Endothelial cell of umbilical vein (primary cell): ENCODE measurements around the gene ALLC. TPM values are rescaled to one million over a fixed set of nuclear protein-coding genes. Genes with fewer than 3 reads are reported as not detected.

Experiments used
- BruUV-seq: library from RNA; stranded (reverse); fragments of 400-500 nt; replicated peaks from 2 replicates; lab custom pipeline; 2021; lab: Mats Ljungman, UMichigan
- CTCF ChIA-PET: fragments of 300-600, 350-600 bp; sonication (Branson Sonifier 250); formaldehyde crosslinking; loops from one replicate; lab custom pipeline; 2021; ENCODE audit warnings: antibody characterized with exemption, inconsistent platforms; lab: Charles Lee
- POLR2A ChIA-PET: fragments of 300-600, 350-600 bp; sonication (Branson Sonifier 250); formaldehyde crosslinking; loops from one replicate; lab custom pipeline; 2021; ENCODE audit warnings: antibody characterized with exemption, inconsistent platforms; lab: Charles Lee
- DNase-seq: peaks from one replicate; pipeline ENCODE4 v3.0.0-alpha.2; 2011; ENCODE audit warnings: low read depth, low spot score
- FAIRE-seq: peaks from 2 replicates; lab custom pipeline; 2011; peaks lifted over from hg19 to GRCh38; lab: Jason Lieb, UNC
- H2AFZ ChIP-seq: 2 replicates; pipeline ENCODE4 v1.6.0; 2012; ENCODE audit warnings: low read depth, low read length, control low read depth, inconsistent platforms
- H3K27ac ChIP-seq: 2 replicates; pipeline ENCODE4 v1.5.1; 2011; ENCODE audit warnings: low read depth, mild to moderate bottlenecking, control low read depth, low read length, moderate library complexity; ENCODE audit not compliant: insufficient read depth
- H3K27me3 ChIP-seq, 2 experiments: 2 replicates each; pipeline versions ENCODE4 v1.6.0 to v1.6.1; 2011; ENCODE audit warnings: low read length in 2 of 2, mixed read lengths in 1 of 2; ENCODE audit not compliant: control insufficient read depth in 2 of 2, insufficient read depth in 2 of 2
- H3K36me3 ChIP-seq, 2 experiments: 2 replicates in 1 of 2; 3 replicates in 1 of 2; pipeline ENCODE4 v1.5.1; 2011; ENCODE audit warnings: low read length in 2 of 2, mild to moderate bottlenecking in 1 of 2, moderate library complexity in 1 of 2; ENCODE audit not compliant: control insufficient read depth in 2 of 2, insufficient read depth in 2 of 2; ENCODE audit errors: extremely low read depth in 1 of 2
- H3K4me1 ChIP-seq: 3 replicates; pipeline ENCODE4 v1.5.1; 2011; ENCODE audit warnings: mild to moderate bottlenecking, low read length; ENCODE audit not compliant: control insufficient read depth, insufficient read depth; ENCODE audit errors: extremely low read depth
- H3K4me2 ChIP-seq: 2 replicates; pipeline ENCODE4 v1.6.1; 2011; ENCODE audit warnings: low read length, control low read depth, mixed read lengths; ENCODE audit not compliant: insufficient read depth
- H3K4me3 ChIP-seq, 3 experiments: fragments of 200-600 bp in 1 of 3; sonication (generic), shearing (Covaris generic) in 1 of 3; replicated peaks in 1 of 3; 2 replicates each; pipeline ENCODE4 v1.5.1; 2011 to 2016; ENCODE audit warnings: control low read depth in 3 of 3, low read length in 3 of 3, mild to moderate bottlenecking in 2 of 3, inconsistent platforms in 1 of 3, low read depth in 1 of 3, moderate library complexity in 1 of 3; ENCODE audit not compliant: insufficient read depth in 1 of 3
- H3K79me2 ChIP-seq: 2 replicates; pipeline ENCODE4 v1.6.0; 2012; ENCODE audit warnings: low read length, inconsistent platforms; ENCODE audit not compliant: control insufficient read depth, insufficient read depth
- H3K9ac ChIP-seq: replicated peaks from 2 replicates; pipeline ENCODE3; 2011; ENCODE audit warnings: low read length, control low read depth; ENCODE audit not compliant: insufficient read depth; ENCODE audit errors: extremely low read depth
- H3K9me1 ChIP-seq: replicated peaks from 3 replicates; pipeline ENCODE4 v1.6.0; 2011; ENCODE audit warnings: mild to moderate bottlenecking, low read length; ENCODE audit not compliant: control insufficient read depth, insufficient read depth; ENCODE audit errors: extremely low read depth
- H3K9me3 ChIP-seq: replicated peaks from 2 replicates; pipeline ENCODE4 v1.5.1; 2012; ENCODE audit warnings: low read length, inconsistent platforms; ENCODE audit not compliant: control insufficient read depth, insufficient read depth
- H4K20me1 ChIP-seq: replicated peaks from 2 replicates; pipeline ENCODE3; 2011; ENCODE audit warnings: mild to moderate bottlenecking, low read length; ENCODE audit not compliant: control insufficient read depth, insufficient read depth; ENCODE audit errors: extremely low read depth
- CTCF ChIP-seq, 2 donors: IDR thresholded peaks; 1 replicate in 1 of 2; 2 replicates in 1 of 2; pipeline ENCODE4 v1.5.1; 2011; ENCODE audit warnings: low read length in 2 of 2, mild to moderate bottlenecking in 2 of 2, moderate library complexity in 2 of 2, control low read depth in 1 of 2, inconsistent platforms in 1 of 2, low read depth in 1 of 2; ENCODE audit not compliant: insufficient read depth in 1 of 2; ENCODE audit errors: extremely low read depth in 1 of 2
- EZH2 ChIP-seq: IDR thresholded peaks from 2 replicates; pipeline ENCODE4 v1.6.1; 2012; ENCODE audit warnings: borderline replicate concordance, low read depth, mild to moderate bottlenecking, moderate library complexity, low read length, inconsistent platforms; ENCODE audit not compliant: severe bottlenecking
- FOS ChIP-seq: IDR thresholded peaks from 2 replicates; pipeline ENCODE4 v1.6.1; 2011; ENCODE audit warnings: mild to moderate bottlenecking, low read length, moderate library complexity, borderline replicate concordance; ENCODE audit not compliant: insufficient read depth
- GATA2 ChIP-seq: IDR thresholded peaks from 2 replicates; pipeline ENCODE4 v1.7.0; 2011; ENCODE audit warnings: low read depth, mild to moderate bottlenecking, moderate library complexity, mixed read lengths, low read length; ENCODE audit not compliant: insufficient read length, insufficient read depth
- JUN ChIP-seq: IDR thresholded peaks from 2 replicates; pipeline ENCODE4 v1.6.1; 2011; ENCODE audit warnings: borderline replicate concordance, low read depth; ENCODE audit not compliant: insufficient read length, insufficient read depth
- MAX ChIP-seq: IDR thresholded peaks from 2 replicates; pipeline ENCODE4 v1.6.1; 2011; ENCODE audit not compliant: insufficient read depth, insufficient read length
- MYC ChIP-seq: IDR thresholded peaks from one replicate; pipeline ENCODE4 v1.6.1; 2011; ENCODE audit warnings: mild to moderate bottlenecking, low read depth, low read length
- POLR2A ChIP-seq: IDR thresholded peaks from 2 replicates; pipeline ENCODE4 v1.6.1; 2012; ENCODE audit warnings: low read depth, mild to moderate bottlenecking, control low read depth, low read length
- POLR2AphosphoS5 ChIP-seq: IDR thresholded peaks from 2 replicates; pipeline ENCODE4 v1.6.1; 2012; ENCODE audit warnings: low read depth, mild to moderate bottlenecking, control low read depth, low read length, moderate library complexity; ENCODE audit not compliant: insufficient read depth
- dilution Hi-C: fragments of 300-500 bp; cut with MboI; formaldehyde crosslinking; loops from one replicate; pipeline ENCODE4 v1.15.0; 2019; ENCODE audit warnings: low sequenced_read_pairs; ENCODE audit not compliant: extremely low pct_ligation_motif_present
- intact Hi-C: fragments of 100-400 bp; cut with micrococcal nuclease; formaldehyde crosslinking; loops from one replicate; pipeline ENCODE4 v1.10.0; 2022
- polyA plus RNA-seq, 4 experiments: library from polyadenylated mRNA; depleted of rRNA in 3 of 4; stranded (reverse) in 3 of 4; unstranded in 1 of 4; fragments of >200 nt; gene quantifications; 2 replicates each; pipeline versions ENCODE4 v1.2.1 to v1.2.3, GENCODE V29; 2011 to 2012; ENCODE audit warnings: missing spikeins in 1 of 4
- total RNA-seq: library from RNA; stranded (reverse); gene quantifications from 2 replicates; pipeline ENCODE4 v1.2.3, GENCODE V29; 2021

The ALLC gene
- total and polyA plus RNA-seq, 2 donors (not counting 3 experiments of a cell fraction or from before 2014, with no cell fraction given): not detected

GRCh38 chr2:3741867-3742602 is 84.0 kb downstream of the ALLC start:
- DNase-seq (no peak), FAIRE-seq (no peak)
- ChIA-PET POLR2A (no interaction called here), CTCF (no interaction called here)
- no peaks in the 10 kb centered on the region for H4K20me1 ChIP-seq
- H3K36me3 ChIP-seq: no peaks in the 10 kb centered on the region
- no peak overlapping the region for H3K9ac ChIP-seq
- BruUV-seq: no TSS peak
- H2AFZ ChIP-seq: no peak overlapping the region
- no peaks in the 10 kb centered on the region for H3K9me3 ChIP-seq
- no peak overlapping the region for H3K4me3 ChIP-seq
- H3K4me1 ChIP-seq: no peaks in the 10 kb centered on the region
- no peak overlapping the region for H3K4me2 ChIP-seq
- no peak overlapping the region for H3K27ac ChIP-seq
- TF ChIP-seq POLR2AphosphoS5 (no peak), FOS (no peak), GATA2 (no peak), CTCF (IDR thresholded peaks at IDR 0.05; ENCODE audit: extremely low read depth in 1 of 2, insufficient read depth in 1 of 2, low read depth in 1 of 2, low read length in 2 of 2) (no peak), MYC (no peak), JUN (no peak), MAX (no peak), POLR2A (no peak), EZH2 (no peak)
- no peaks in the 10 kb centered on the region for H3K79me2 ChIP-seq
- no peaks in the 10 kb centered on the region for H3K27me3 ChIP-seq
- intact Hi-C loops: no loop called here
- no peaks in the 10 kb centered on the region for H3K9me1 ChIP-seq
- dilution Hi-C loops: no loop called here
